KBM-7 (cell line): ENCODE measurements around the gene UBR3.
"Not testable (repeated sequence)": the region's sequence is repeated elsewhere in the genome, so short reads cannot be mapped to it uniquely, and the experiment has no call there.

ENCODE experiments used
- DNase-seq: peaks from one replicate; pipeline ENCODE4 v3.0.0-alpha.2; 2015
- in situ Hi-C: fragments of 300-500 bp; cut with MboI; formaldehyde crosslinking; loops from 2 replicates; pipeline ENCODE4 v1.14.3; 2020; ENCODE audit warnings: low sequenced_read_pairs, low pct_unique_long_range_greater_than_20kb, mixed read lengths

The UBR3 gene

GRCh38 chr2:169916623-169917022 lies 89.4 kb downstream of the UBR3 start:
- in situ Hi-C loops, result no loop called here
- no peak for DNase-seq

DNA sequence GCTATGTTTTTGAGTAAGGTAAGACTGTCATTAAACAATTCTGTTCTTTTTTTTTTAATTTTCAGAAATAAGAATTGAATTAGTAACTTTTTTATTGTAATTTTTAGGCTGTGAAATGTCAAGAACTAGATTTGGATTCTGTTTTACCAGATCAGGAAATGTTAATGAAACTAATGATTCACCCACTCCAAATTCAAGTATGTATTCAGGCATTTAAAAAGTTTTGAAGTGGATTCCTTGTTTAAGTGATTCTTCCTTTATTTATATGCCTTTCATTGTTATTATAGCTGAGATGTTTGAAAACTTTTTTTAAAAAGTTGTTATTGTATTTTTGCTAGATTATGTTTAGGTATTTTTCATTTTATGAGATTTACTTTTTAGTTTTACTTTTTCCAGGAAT lies 96.7 kb downstream of the UBR3 start:
- DNase-seq, result no peak
- in situ Hi-C loops, result no loop called here

- in situ Hi-C loops, result no loop called here
- no peak for DNase-seq
These were observed 98.7 kb downstream of the UBR3 start for GRCh38 chr2:169925968-169926367.

DNA sequence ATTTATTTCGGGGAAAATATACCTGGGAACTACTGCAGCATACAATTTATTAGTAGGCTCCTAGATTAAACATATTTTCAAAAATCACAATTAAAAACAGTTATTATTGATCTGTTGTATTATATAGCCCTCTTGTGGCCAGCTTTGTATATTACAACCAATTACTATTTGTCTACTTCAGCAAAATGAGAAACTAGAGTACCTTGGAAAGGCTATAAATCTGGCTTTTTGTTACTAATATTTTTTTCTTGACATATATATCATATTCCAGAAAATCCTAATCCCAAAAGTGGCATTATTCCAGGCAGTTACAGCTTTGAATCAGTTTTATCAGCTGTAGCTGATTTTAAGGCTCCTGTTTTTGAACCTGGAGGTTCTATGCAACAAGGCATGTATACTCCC lies 101.2 kb downstream of the UBR3 start:
- DNase-seq, result peak; percentile 60
- in situ Hi-C loops, result no loop called here

- DNase-seq, result peak; percentile 38
- in situ Hi-C loops, result no loop called here
These were observed 106.0 kb downstream of the UBR3 start for GRCh38 chr2:169933124-169933711.

DNA sequence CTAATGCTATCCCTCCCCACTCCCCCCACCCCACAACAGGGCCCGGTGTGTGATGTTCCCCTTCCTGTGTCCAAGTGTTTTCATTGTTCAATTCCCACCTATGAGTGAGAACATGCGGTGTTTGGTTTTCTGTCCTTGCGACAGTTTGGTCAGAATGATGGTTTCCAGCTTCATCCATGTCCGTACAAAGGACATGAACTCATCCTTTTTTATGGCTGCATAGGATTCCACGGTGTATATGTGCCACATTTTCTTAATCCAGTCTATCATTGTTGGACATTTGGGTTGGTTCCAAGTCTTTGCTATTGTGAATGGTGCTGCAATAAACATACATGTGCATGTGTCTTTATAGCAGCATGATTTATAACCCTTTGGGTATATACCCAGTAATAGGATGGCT lies 109.4 kb downstream of the UBR3 start:
- DNase-seq, in situ Hi-C loops: not testable (repeated sequence)

GRCh38 chr2:169945515-169945914 lies 118.3 kb downstream of the UBR3 start:
- in situ Hi-C loops, result no loop called here

DNA sequence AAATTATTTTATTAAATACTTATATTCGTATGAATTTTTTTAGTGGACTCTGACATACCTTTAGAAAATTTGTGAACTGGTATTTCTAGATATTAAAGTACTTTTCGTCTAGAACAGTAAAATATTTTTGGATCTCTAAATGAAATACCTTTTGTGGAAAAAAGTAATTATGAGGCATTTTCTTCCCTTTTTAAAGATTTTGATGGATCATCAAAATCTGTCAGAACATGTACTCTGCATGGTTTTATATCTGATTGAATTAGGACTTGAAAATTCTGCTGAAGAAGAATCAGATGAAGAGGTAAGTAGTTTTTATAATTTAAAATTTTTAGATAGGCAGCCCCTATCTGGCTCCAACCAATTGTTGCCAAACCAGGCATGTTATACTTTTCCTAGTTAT lies 118.8 kb downstream of the UBR3 start:
- no peak for DNase-seq
- in situ Hi-C loops, result no loop called here

More at GRCh38 chr2:169945515-169945914, 118.3 kb downstream of the UBR3 start:
- DNase-seq, result no peak

- in situ Hi-C loops, result no loop called here
- DNase-seq, result no peak
These were observed 119.3 kb downstream of the UBR3 start for GRCh38 chr2:169946546-169946945.

DNA sequence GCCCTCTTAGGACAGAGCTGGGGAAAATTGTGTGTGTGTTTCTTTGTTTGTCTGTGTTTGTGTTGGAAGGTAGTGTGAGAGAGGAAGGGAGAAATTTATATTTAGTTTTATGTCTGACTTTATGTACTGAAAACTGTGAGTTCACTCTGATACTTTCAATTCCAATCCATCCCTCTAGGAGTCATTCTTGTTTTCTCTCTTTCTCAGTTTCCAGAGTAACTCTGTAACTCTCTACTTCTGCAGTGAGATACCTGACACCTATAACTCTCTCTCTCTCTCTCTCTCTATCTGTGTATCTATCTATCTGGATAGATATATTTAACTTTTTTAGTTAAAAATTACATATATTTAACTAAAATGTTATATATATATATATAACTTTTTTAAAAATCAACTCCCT lies 128.7 kb downstream of the UBR3 start:
- in situ Hi-C loops, result no loop called here

DNA sequence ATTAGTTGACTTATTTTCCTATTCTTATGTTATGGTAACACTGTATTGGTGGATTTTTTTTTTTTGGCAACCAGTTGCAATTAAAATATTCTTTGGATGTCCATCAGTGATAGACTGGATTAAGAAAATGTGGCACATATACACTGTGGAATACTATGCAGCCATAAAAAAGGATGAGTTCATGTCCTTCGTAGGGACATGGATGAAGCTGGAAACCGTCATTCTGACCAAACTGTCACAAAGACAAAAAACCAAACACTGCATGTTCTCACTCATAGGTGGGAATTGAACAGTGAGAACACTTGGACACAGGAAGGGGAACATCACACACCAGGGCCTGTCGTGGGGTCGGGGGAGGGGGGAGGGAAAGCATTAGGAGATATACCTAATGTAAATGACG lies 130.0 kb downstream of the UBR3 start:
- in situ Hi-C loops, DNase-seq: not testable (repeated sequence)

More for the DNA sequence above, 128.7 kb downstream of the UBR3 start:
- DNase-seq, result no peak

DNA sequence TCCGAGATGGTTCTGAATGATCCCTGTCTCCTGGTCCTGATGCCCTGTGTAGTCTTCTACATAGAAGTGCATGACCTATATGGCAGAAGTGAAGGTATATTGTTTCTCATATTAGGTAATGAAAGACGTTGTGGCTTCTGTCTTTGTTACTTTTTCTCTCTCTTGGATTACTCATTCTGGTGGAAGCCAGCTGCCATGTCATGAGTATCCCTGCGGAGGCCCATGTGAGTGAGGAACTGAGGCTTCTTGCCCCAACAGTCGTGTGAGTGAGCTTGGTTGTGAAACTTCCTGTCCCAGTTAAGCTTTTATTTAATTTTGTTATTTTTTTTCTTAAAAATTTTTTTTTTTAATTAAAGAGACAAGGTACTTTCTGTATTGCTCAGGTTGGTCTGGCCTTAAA lies 134.7 kb downstream of the UBR3 start:
- DNase-seq, result no peak
- in situ Hi-C loops, result no loop called here

- no peak for DNase-seq
- in situ Hi-C loops, result no loop called here
These were observed 136.5 kb downstream of the UBR3 start for GRCh38 chr2:169963786-169964185.

DNA sequence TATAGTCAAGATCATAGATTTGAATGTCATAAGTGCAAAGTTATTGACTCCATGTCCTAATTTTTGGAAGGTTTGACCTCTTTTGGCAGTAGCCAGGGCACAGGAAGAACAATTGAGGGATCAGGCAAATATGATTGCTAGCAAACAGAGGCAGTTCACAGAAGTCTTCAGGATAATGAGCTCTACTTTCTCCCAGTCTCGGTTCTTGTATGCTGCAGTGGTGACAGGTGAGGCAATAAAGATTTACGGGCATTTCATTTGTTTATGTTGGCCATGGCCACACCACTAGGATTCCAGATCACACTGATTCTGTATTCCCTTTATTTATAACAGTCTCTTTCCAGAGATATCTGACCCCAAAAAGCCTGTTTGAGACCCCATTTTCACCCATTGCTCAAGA lies 137.5 kb downstream of the UBR3 start:
- in situ Hi-C loops, result no loop called here
- DNase-seq, result no peak

DNA sequence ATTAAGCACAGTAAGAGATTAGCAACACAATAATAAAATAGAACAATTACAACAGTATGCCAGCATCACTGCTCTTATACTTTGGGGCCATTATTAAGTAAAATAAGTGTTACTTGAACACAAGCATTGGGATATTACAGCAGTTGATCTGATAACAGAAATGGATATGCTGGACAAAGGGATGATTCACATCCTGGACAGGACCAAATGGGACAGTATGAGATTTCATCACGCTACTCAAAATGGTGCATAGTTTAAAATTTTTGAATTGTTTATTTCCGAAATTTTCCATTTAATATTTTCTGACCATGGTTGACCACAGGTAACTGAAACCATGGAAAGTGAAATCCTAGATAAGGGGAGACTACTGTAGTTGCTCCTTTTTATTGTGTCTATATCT lies 138.2 kb downstream of the UBR3 start:
- no peak for DNase-seq
- in situ Hi-C loops, result no loop called here

GRCh38 chr2:169966454-169966853 lies 139.2 kb downstream of the UBR3 start:
- no peak for DNase-seq
- in situ Hi-C loops, result no loop called here

DNA sequence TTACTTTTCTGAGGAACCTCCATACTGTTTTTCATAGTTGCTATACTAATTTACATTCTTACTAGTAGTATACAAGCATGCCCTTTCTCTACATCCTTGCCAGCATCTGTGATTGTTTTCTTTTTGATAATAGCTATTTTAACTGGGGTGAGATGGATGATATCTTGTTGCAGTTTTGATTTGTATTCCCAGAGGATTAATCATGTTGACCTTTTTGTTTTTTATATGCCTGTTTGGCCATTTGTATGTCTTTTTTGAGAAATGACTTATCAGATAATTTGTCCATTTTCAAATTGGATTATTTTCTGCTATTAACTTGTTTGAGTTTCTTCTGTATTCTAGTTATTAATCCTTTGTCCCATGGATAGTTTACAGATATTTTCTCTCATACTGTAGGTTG lies 141.5 kb downstream of the UBR3 start:
- DNase-seq, result no peak
- in situ Hi-C loops, result no loop called here

DNA sequence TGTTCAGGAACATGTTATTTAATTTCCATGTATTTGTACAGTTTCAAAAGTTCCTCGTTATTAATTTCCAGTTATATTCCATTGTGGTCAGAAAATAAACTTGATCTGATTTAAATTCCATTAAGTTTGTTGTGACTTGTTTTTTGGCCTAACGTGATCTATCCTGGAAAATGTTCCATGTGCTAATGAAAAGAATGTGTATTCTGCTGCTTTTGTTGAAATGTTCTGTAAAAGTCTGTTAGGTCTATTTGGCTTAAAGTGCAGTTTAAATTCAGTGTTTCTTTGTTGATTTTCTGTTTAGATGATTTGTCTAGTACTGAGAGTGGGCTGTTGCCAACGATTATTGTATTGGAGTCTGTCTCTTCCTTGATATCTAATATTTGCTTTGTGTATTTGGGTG lies 148.0 kb downstream of the UBR3 start:
- no peak for DNase-seq
- in situ Hi-C loops, result no loop called here

- no peak for DNase-seq
- in situ Hi-C loops, result no loop called here
These were observed 149.1 kb downstream of the UBR3 start for GRCh38 chr2:169976335-169976851.

DNA sequence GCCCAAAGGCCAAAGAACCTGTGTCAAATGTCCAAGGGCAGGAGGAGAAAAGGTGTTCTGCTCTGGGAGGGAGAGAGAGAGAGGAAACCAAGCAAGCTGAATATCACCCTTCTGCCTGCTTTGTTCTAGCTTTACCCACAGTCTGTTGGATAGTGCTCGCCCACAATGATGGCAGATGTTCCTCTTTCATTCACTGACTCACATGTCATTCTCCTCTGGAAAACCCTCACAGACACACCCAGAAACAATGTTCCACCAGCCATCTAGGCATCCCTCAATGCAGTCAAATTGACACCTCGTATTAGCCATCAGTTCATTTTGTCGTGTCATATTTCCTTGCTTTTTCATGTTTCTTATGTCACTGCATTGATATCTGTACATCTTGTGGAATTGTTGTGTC lies 150.3 kb downstream of the UBR3 start:
- no peak for DNase-seq
- in situ Hi-C loops, result no loop called here

DNA sequence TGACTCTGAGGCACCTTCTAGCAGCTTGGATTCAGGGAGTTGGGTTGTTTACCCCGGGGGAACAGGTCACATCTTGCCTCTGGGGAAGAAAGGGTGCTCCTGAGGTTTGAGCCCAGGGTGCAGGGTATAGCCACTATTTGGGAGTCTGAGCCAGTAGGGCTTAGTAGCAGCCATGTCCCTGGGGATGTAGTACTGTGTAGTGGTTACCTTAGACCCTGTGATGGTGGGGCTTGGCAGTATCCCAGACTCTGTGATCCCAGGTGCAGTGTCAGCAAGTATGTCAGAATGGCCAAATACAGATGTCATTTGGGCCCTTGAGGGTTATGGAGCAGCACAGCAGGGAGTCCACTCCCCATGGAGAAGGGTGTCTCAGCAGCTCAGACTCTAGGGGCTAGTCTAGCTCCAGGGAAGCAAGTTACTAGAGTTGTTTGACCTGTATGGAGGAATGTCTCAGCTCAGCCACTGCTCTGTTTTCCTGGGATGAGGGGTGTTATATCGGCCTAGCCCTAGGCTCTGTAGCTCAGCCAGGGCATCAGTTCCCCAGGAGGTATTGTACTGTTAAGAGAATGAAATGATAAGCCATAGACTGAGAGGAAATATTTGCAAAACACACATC lies 151.3 kb downstream of the UBR3 start:
- in situ Hi-C loops, result no loop called here
- no peak for DNase-seq
